Upper lobe of right lung (tissue), 1 donor: ENCODE data around the gene ITGA8. TPM values are rescaled to one million over a fixed set of nuclear protein-coding genes. Genes with fewer than 3 reads are reported as not detected.

ENCODE experiments used
- ATAC-seq: fragments of 200-7000 bp; cut with Tn5 transposase; one replicate; pipeline ENCODE4 v1.9.1; 2020; ENCODE audit warnings: mild to moderate bottlenecking, moderate library complexity
- DNase-seq: peaks from one replicate; pipeline ENCODE4 v3.0.0-alpha.2; 2020
- H3K27ac ChIP-seq: fragments of 200-600 bp; one replicate; pipeline ENCODE4 v1.8.0; 2022
- H3K27me3 ChIP-seq: fragments of 200-600 bp; one replicate; pipeline ENCODE4 v1.8.0; 2022; ENCODE audit warnings: mild to moderate bottlenecking
- H3K36me3 ChIP-seq: fragments of 200-600 bp; one replicate; pipeline ENCODE4 v1.8.0; 2022
- H3K4me1 ChIP-seq: fragments of 200-600 bp; one replicate; pipeline ENCODE4 v1.8.0; 2022
- H3K4me3 ChIP-seq: fragments of 200-600 bp; one replicate; pipeline ENCODE4 v1.8.0; 2022; ENCODE audit warnings: mild to moderate bottlenecking
- H3K9me3 ChIP-seq: fragments of 200-600 bp; one replicate; pipeline ENCODE4 v1.8.0; 2022
- CTCF ChIP-seq: fragments of 200-600 bp; IDR thresholded peaks from one replicate; pipeline ENCODE4 v1.8.0; 2022; ENCODE audit warnings: antibody characterized with exemption
- intact Hi-C: fragments of 100-400 bp; cut with DNase I; formaldehyde crosslinking; loops from one replicate; pipeline ENCODE4 v1.11.0; 2022
- total RNA-seq: library from RNA; stranded (reverse); fragmentation: NEBNext Ultra II Directional; extraction: Animal tissue kit (Norgen Biotek cat#: 25700); gene quantifications from one replicate; pipeline ENCODE4 v1.2.1, GENCODE V29; 2021
- donor health status: DM: no; HTN: yes; CAD: no; lungs with severe emphysema.

ITGA8 gene
- total RNA-seq, 1 donor from 2014 or later, result 33.9 TPM

- ATAC-seq, result peak; percentile 39
- Histone ChIP-seq H3K4me3 (no peak overlapping the region), H3K27me3 (no peaks in the 10 kb centered on the region), H3K36me3 (no peaks in the 10 kb centered on the region), H3K27ac (no peak overlapping the region), H3K9me3 (no peaks in the 10 kb centered on the region), H3K4me1 (no peaks in the 10 kb centered on the region)
- TF ChIP-seq CTCF, result no peak
- intact Hi-C loops, result no loop called here
- DNase-seq, result no peak
These were observed 26.0 kb upstream of the ITGA8 start for GRCh38 chr10:15745751-15746150.

- Histone ChIP-seq H3K4me1 (no peaks in the 10 kb centered on the region), H3K9me3 (no peaks in the 10 kb centered on the region), H3K36me3 (no peaks in the 10 kb centered on the region), H3K4me3 (no peak overlapping the region), H3K27ac (no peak overlapping the region), H3K27me3 (no peaks in the 10 kb centered on the region)
- peak; percentile 45 for ATAC-seq
- TF ChIP-seq CTCF, result peak; percentile 63
- no peak for DNase-seq
- intact Hi-C loops, result no loop called here
These were observed 24.6 kb upstream of the ITGA8 start for GRCh38 chr10:15744217-15744865.

GRCh38 chr10:15743443-15743842 is 23.7 kb upstream of the ITGA8 start:
- no peaks in the 10 kb centered on the region for H3K9me3 ChIP-seq
- intact Hi-C loops, result no loop called here
- ATAC-seq, result no peak
- H3K27me3 ChIP-seq, result no peaks in the 10 kb centered on the region
- no peak overlapping the region for H3K27ac ChIP-seq
- DNase-seq, result no peak
- H3K4me3 ChIP-seq, result no peak overlapping the region
- H3K4me1 ChIP-seq, result no peaks in the 10 kb centered on the region
- no peak for TF ChIP-seq CTCF
- H3K36me3 ChIP-seq, result no peaks in the 10 kb centered on the region

- Histone ChIP-seq H3K9me3 (no peaks in the 10 kb centered on the region), H3K27me3 (no peaks in the 10 kb centered on the region), H3K4me1 (no peaks in the 10 kb centered on the region), H3K36me3 (no peaks in the 10 kb centered on the region), H3K4me3 (no peak overlapping the region), H3K27ac (no peak overlapping the region)
- intact Hi-C loops, result no loop called here
- DNase-seq (no peak), ATAC-seq (no peak)
- no peak for TF ChIP-seq CTCF
These were observed 23.1 kb upstream of the ITGA8 start for GRCh38 chr10:15742836-15743235.

GRCh38 chr10:15742102-15742501 is 22.4 kb upstream of the ITGA8 start:
- no peak for TF ChIP-seq CTCF
- no peak for DNase-seq
- intact Hi-C loops, result no loop called here
- H3K4me3 ChIP-seq, result no peak overlapping the region
- no peak overlapping the region for H3K27ac ChIP-seq
- H3K27me3 ChIP-seq, result no peaks in the 10 kb centered on the region
- H3K36me3 ChIP-seq, result no peaks in the 10 kb centered on the region
- H3K9me3 ChIP-seq, result no peaks in the 10 kb centered on the region
- no peaks in the 10 kb centered on the region for H3K4me1 ChIP-seq
- no peak for ATAC-seq

GRCh38 chr10:15741581-15741980 is 21.9 kb upstream of the ITGA8 start:
- no peaks in the 10 kb centered on the region for H3K27me3 ChIP-seq
- intact Hi-C loops, result no loop called here
- ATAC-seq (no peak), DNase-seq (no peak)
- H3K9me3 ChIP-seq, result no peaks in the 10 kb centered on the region
- no peak for TF ChIP-seq CTCF
- H3K4me3 ChIP-seq, result no peak overlapping the region
- no peaks in the 10 kb centered on the region for H3K4me1 ChIP-seq
- no peaks in the 10 kb centered on the region for H3K36me3 ChIP-seq
- no peak overlapping the region for H3K27ac ChIP-seq
